ENCODE data around the gene EDEM3. TPM values are rescaled to one million over a fixed set of nuclear protein-coding genes. Genes with fewer than 3 reads are reported as not detected.

The EDEM3 gene
- total RNA-seq, 1 donor from 2014 or later, result 45.5 TPM

DNA sequence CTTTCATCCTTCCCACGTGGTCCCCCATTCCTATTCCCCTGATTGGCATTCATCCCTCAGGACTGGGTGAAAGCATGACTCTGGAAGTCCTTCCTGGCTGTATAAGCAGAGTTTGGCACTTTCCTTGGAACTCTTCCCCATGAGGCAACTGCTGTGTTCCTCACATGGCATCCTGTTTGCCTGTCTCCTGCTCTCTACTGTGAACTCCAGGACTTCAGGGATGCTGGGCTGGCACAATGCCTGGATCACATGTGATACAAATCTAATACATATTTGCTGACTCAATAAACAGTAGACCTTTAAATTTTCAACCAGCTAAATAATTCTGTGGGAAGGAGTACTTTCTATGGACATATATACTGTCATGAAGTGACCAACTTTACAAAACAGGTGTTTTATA, 46.8 kb upstream of the EDEM3 start:
- Histone ChIP-seq H3K27me3 (ENCODE audit: low read depth) (no peaks in the 10 kb centered on the region), H3K9me3 (no peaks in the 10 kb centered on the region), H3K36me3 (peaks cover 24% of the 10 kb centered on the region), H3K27ac (no peak overlapping the region), H3K4me3 (no peak overlapping the region), H3K4me1 (peaks cover 9% of the 10 kb centered on the region)
- intact Hi-C loops (cut with DNase I), result no loop called here
- TF ChIP-seq, protein P1, sequence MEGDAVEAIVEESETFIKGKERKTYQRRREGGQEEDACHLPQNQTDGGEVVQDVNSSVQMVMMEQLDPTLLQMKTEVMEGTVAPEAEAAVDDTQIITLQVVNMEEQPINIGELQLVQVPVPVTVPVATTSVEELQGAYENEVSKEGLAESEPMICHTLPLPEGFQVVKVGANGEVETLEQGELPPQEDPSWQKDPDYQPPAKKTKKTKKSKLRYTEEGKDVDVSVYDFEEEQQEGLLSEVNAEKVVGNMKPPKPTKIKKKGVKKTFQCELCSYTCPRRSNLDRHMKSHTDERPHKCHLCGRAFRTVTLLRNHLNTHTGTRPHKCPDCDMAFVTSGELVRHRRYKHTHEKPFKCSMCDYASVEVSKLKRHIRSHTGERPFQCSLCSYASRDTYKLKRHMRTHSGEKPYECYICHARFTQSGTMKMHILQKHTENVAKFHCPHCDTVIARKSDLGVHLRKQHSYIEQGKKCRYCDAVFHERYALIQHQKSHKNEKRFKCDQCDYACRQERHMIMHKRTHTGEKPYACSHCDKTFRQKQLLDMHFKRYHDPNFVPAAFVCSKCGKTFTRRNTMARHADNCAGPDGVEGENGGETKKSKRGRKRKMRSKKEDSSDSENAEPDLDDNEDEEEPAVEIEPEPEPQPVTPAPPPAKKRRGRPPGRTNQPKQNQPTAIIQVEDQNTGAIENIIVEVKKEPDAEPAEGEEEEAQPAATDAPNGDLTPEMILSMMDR (IDR thresholded peaks at IDR 0.05), result no peak
- no peak for ATAC-seq
- no peak for DNase-seq

DNA sequence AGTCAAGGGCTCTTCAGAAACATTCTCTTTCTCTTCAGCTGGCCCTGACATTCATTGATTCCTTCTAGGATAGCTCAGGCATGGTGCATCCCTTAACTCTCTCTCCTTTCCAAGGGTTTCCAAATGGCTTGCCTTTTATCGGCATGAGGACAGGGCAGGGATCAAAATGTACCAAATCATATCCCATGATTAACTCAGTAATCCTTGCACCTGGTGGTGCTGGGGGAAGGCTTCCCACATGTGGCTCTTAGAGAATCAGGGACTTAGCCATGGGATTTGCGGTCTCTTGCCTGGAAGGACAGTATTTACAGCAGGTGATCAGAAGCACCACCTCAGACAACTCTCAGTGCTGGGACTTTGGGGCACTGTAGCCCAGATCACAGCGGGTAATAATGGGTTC, 46.2 kb upstream of the EDEM3 start:
- peaks cover 29% of the 10 kb centered on the region for H3K36me3 ChIP-seq
- no peak overlapping the region for H3K4me3 ChIP-seq
- no peaks in the 10 kb centered on the region for H3K9me3 ChIP-seq
- H3K27ac ChIP-seq, result no peak overlapping the region
- no peaks in the 10 kb centered on the region for H3K27me3 ChIP-seq (ENCODE audit: low read depth)
- DNase-seq (no peak), ATAC-seq (no peak)
- intact Hi-C loops (cut with DNase I), result no loop called here
- TF ChIP-seq, protein P1 (IDR thresholded peaks at IDR 0.05), result no peak
- H3K4me1 ChIP-seq, result peaks cover 4% of the 10 kb centered on the region

DNA sequence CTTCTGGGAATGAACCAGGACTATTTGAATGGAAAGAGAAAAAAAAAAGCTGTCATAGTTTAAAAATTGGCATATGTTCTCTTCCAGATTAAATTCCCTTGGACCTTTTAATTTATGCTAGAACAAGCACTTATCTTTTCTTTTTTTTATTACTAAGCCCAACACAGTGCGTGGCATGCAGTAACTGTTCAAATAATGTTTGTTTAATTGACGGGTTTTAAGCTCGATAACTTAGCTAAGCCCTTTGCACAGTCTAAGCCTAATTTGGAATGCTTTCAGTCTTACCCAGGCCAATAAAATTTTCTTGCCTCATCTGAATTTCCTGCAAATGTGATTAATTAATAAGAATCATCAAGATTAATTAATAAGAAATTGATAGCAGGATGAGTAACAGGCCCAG, 39.3 kb upstream of the EDEM3 start:
- ATAC-seq (no peak), DNase-seq (no peak)
- H3K4me1 ChIP-seq, result peaks cover 17% of the 10 kb centered on the region
- no peak overlapping the region for H3K4me3 ChIP-seq
- intact Hi-C loops (cut with DNase I), result no loop called here
- H3K9me3 ChIP-seq, result no peaks in the 10 kb centered on the region
- H3K27ac ChIP-seq, result no peak overlapping the region
- no peaks in the 10 kb centered on the region for H3K27me3 ChIP-seq (ENCODE audit: low read depth)
- peaks cover 19% of the 10 kb centered on the region for H3K36me3 ChIP-seq
- TF ChIP-seq, protein P1 (IDR thresholded peaks at IDR 0.05), result no peak

DNA sequence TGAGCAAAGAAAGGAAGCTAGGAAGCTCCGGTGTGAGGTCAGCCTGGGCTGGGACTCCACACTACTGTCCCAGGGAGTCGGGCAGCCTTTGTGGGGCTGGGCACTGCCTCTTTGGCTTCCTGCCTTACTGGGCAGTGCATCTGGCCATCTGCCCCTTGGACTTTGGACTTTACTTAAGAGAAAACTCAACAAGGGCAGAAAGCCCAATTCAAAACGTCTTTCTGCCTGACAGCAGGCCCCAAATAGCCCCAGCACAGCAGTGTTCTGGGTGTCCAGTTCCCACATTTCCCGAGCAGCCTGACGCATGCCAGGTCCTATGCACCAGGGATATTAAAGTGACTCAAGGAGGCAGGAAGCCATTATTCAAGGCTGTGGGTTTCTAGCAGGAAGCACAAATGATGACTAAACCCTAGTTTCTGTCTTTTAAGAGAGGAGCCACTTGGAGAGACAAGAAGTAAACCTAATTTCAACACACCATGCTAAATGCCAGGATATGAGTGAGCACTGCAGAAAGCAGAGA, 37.9 kb upstream of the EDEM3 start:
- Histone ChIP-seq H3K27ac (peak overlapping the region; percentile 50), H3K4me3 (no peak overlapping the region), H3K36me3 (peaks cover 18% of the 10 kb centered on the region), H3K9me3 (no peaks in the 10 kb centered on the region), H3K4me1 (peaks cover 17% of the 10 kb centered on the region), H3K27me3 (ENCODE audit: low read depth) (no peaks in the 10 kb centered on the region)
- peak; percentile 49 for DNase-seq
- intact Hi-C loops (cut with DNase I), result no loop called here
- TF ChIP-seq, protein P1 (IDR thresholded peaks at IDR 0.05), result no peak
- peak; percentile 74 to 86 for ATAC-seq

DNA sequence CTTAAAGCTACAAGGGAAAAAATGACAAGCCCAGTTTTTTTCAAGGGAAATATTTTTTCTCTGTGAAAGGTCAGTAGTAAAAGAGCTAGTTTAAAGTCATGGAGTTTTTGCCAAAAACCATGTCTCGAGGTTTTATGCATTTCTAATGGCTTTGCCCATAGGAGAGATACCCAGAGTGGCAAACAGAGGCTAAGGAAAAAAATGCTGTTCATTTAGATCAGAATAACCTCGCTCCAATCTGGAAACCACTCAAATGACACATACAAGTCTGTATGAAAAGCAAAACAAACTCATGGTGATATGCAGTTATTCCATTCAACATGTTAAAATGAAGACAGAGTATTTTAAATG, 36.9 kb upstream of the EDEM3 start:
- Histone ChIP-seq H3K4me3 (no peak overlapping the region), H3K27me3 (ENCODE audit: low read depth) (no peaks in the 10 kb centered on the region), H3K4me1 (peaks cover 17% of the 10 kb centered on the region), H3K9me3 (no peaks in the 10 kb centered on the region), H3K36me3 (peaks cover 11% of the 10 kb centered on the region), H3K27ac (no peak overlapping the region)
- DNase-seq, result no peak
- ATAC-seq, result no peak
- TF ChIP-seq, protein P1 (IDR thresholded peaks at IDR 0.05), result no peak
- intact Hi-C loops (cut with DNase I), result no loop called here

Data from lower lobe of right lung (tissue), 2 donors.